Activated effector memory CD4-positive, alpha-beta T cell treated with Interleukin-2 at 50 U/mL for 16 hours (primary cell): ENCODE results near the gene GALNT14.
"Not testable (repeated sequence)": the region's sequence is repeated elsewhere in the genome, so short reads cannot be mapped to it uniquely, and the experiment has no call there.

Experiments used
- DNase-seq: peaks from one replicate; pipeline ENCODE4 v3.0.0-alpha.2; 2020

The GALNT14 gene

GRCh38 chr2:30933496-30933895, 204.7 kb downstream of the GALNT14 start:
- no peak for DNase-seq

GRCh38 chr2:30932870-30933269, 205.4 kb downstream of the GALNT14 start:
- DNase-seq = no peak

DNA sequence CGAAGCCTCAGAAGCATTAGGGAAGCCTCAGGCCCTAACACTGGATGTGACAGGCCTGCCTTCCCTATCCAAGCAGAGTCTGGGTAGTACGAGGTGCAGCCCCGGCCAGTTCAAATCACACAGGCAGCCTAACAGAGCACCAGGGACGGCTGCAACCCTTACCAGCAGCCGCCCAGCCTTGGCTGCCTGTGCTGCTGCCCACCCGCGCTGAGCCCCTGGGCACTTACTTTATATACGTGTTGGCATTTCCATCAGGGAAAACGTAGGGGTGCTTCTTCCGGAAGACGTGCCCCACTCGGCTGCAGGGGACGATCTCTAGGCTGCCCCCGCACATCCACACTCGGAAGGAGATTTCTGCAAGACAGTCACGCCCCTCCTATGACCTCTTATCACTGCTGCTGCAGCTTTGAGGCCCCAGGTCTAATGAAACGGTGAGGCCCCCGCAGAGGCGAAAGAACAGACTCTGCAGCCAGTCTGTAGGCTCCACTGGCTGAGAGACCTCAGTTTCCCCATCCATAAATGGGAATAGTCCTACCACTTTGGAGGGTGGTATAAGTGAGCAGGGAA, 206.3 kb downstream of the GALNT14 start:
- DNase-seq = no peak

GRCh38 chr2:30930716-30931115, 207.5 kb downstream of the GALNT14 start:
- DNase-seq = no peak

DNA sequence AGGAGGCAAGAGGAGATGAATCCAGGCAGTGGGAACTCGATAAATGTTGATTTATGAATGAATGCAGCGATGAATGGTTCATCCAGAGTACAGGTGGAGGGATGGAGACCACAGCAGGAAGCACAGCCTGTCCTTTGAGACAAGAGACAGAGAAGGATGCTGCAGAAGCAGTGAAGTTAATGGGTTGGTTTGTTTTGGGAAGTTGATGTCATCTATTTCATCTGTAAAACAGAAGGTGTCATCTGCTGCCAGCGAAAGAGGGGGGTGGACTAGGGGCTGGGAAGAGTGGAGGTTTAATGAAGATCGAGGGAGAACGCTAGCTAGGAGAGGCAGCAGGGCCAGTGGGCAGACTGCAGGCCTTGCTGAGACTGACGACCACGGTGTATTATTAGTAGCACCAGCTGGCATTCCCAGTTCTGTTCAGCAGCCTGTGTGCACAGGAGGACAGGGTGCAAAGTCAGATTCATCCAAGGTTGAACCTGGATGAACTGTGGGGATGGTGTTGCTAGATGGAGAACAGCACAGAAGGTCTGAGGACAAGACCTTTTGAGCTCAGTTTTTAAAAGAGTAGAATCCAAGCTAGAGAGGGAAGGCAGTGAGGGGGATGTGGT, 210.7 kb downstream of the GALNT14 start:
- no peak for DNase-seq

GRCh38 chr2:30926606-30927005, 211.6 kb downstream of the GALNT14 start:
- no peak for DNase-seq

GRCh38 chr2:30923623-30924022, 214.6 kb downstream of the GALNT14 start:
- DNase-seq = no peak

DNA sequence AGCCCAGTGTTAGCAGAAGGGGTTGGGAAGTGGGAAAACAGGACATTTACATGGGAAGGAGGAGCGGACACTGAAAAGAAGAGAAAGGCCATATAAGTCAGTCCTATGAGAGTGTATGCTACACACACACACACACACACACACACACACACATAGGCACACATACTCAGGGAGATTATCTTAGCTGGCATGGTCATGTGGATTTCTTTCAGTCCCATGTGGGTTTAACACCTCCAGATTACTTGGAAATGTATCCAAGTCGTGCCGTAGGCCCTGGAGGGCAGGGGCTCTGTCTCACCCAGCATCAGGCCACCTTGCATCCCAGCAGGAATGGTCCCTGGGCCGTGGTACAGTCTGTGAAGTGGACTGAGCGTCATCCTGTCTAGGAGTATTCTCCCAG, 217.7 kb downstream of the GALNT14 start:
- DNase-seq = no peak

DNA sequence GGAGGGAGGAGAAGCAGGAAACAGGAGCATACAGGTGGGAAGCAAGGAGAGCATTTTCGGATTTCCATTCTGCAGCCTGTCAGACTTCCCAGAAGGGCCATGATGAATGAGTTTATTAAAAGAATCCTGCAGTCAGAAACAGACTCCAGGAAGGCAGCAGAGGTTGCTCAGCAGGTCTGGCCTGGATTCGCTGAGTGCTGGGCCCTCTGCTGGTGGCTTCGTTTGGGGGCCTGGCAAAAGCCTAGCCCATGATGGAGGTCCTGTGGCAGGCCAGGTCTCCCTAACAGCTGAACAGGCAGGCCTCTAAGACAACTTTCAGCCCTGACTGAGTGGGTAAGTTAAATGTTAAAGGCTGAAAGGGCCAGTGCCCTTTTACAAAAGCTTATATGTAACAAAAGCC, 222.8 kb downstream of the GALNT14 start:
- DNase-seq = no peak

- no peak for DNase-seq
These were observed 223.8 kb downstream of the GALNT14 start for GRCh38 chr2:30914456-30914855.

GRCh38 chr2:30912056-30912455, 226.2 kb downstream of the GALNT14 start:
- DNase-seq = no peak

DNA sequence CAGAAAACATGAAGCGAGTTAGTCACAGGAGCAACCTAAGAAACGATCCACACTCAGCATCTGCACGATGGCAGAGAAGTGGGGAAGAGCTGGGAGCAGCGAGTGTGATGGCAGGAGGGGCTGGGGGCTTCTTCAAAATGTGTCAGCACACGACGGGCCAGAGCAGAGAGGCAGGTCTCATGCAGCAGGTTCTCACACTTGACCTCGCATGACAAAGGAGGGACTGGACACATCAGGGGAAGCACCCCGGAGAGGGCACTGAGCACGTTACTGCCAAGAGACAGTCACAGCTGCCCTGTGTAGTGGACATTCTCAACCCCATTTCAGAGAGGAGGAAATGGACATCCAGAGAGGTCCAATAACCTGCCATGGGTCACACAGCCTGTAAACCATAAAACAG, 226.9 kb downstream of the GALNT14 start:
- DNase-seq = no peak

DNA sequence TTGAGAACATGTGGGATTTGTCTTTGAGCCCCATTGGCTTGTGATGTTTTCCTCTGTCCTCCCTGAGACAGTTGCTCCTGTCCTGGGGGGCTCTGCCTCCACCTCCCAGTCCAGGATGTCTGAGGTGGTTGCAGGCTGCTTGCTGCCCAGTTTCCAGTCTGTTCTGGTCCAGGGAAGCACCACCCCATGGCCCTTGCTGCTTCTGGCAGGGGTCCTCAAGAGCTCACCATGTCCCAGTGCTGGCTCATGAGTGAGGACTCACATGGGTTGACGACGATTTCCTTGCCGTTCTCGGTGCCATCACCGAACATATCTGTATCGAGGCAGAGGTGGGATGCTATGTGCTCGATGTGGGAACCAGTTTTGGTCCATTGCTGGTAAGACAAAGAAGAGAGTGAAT, 227.6 kb downstream of the GALNT14 start:
- DNase-seq = no peak

GRCh38 chr2:30904437-30904836, 233.8 kb downstream of the GALNT14 start:
- not testable (repeated sequence) for DNase-seq

GRCh38 chr2:30903326-30903725, 234.9 kb downstream of the GALNT14 start:
- DNase-seq = no peak

GRCh38 chr2:30900381-30900780, 237.9 kb downstream of the GALNT14 start:
- DNase-seq = no peak

DNA sequence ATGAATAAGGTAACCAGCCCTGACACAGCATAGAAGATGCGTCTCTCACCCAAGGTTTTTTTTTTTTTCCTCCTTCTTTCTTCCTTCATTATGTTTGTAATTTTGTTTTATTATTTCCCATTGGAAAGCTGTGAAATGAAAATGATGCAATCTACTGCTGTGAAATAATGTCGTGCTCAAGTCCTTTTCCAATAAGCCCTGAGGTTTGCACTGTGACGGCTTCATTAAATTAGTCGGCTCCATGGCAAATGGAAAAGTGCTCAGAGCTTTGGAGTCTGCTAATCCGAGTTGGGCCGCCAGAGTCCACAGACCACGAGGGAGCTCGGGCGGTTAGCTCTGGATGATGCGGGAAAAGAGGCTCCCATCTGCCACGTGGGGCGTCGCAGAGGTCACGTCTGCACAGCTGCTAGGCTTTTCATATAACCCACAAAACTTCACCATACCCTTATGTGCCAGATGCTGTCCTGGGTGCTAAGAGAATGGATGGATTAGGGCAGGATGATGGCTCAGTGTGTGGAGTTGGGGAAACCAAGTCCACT, 238.7 kb downstream of the GALNT14 start:
- DNase-seq = no peak

DNA sequence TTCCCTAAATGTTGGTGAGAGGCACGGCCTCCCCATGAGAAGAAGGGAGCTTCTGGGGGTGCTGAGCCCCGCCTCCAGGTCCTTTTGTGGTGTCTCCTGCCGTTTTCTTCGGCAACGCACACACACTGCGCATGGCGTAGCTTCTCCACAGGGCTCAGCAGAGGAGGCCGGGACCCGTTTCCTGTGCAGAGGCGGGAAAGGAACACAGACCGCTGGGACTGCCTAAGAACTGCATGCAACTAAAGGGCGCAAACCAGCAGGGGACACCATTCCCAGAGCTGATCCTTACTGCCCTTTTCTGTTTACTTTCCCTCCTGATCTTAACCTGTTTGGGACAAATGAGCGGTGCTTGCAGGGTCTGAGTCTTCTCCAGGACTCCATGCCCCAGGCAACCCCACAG, 240.7 kb downstream of the GALNT14 start:
- no peak for DNase-seq

- no peak for DNase-seq
These were observed 243.6 kb downstream of the GALNT14 start for GRCh38 chr2:30894498-30895119.

DNA sequence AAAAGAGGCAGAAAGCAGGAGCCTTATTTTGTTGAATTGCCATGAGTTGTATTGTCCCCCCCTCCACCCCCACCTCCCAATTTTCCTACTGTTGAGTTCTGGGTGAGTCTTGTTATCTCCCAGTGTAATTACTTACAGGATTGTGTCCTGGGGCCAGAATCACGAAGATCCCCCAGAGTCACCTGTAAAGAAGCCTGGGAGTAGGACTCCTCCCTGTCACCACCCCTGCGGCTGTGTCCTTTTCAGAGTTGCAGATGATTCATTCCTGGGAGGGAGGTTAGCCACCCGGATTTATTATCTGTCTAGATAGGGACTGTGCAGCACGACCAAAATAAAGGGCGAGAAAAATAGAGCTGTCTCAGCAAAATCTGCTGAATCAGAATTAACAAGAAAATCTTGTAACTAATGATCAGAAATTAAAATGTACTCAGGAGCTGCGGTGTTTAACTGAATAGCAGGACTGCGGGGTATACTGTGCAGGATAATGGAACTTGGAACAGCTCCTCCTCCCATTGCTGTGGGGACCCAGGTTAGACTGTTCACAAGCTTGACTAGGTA, 249.3 kb downstream of the GALNT14 start:
- DNase-seq = no peak

DNA sequence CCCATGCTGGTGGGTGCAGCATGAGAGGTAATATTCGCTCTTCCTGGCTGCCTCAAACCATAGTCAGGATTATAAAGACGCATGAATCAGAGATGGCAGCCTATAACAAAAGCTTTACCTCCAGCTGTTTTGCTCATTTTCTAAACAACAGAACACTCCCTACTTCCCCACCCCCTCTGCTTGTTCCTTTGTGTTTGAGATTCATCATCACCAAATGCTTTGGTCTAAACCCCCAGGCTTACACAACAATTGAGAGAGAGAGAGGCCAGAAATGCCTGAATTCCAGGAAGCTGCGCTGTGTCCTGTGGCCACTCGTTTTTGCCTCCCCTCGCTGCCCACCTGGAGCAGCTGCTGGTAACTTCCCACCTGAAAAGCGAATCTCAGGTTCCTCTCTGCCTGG, 252.2 kb downstream of the GALNT14 start:
- DNase-seq = no peak

GRCh38 chr2:30883822-30884221, 254.4 kb downstream of the GALNT14 start:
- DNase-seq = no peak

DNA sequence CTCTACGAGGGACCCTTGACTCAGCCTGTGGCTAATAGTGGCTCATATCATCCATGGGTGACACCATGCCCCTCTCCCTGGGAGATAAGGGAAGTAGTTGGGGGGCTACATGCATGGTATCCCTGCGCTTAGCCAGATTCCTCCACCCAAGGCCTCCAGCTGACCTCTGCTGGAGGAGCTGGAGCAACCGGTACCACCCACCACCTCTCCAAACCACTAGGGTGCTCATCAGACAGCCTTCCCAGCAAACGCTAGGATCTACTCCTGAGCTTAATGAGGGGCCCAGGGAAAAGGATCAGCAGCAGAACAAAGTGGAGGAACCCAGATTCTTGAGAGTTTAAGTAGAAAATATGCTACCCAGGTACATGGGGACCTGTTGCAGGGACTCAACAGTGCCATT, 255.1 kb downstream of the GALNT14 start:
- DNase-seq = no peak

DNA sequence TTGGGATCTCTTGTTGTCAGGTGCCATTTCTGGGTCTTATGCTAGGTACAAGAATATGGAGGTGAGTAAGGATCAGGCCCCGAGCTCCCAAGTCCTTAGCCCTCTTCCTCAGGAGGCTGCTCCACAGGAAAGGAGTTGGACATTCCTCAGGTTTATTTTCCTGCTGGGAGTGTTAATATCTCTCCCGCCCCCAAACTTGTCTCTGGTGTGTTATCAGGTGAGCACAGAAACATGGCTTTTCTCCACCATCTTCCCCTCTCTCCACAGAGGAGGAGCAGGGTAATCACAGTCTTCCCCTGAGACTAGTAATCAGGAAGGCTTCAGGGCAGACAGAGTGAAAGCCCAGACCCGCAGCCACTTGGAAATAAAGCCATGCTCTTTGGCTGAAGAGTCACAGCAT, 257.7 kb downstream of the GALNT14 start:
- DNase-seq = no peak
